Measurements from ENCODE around the gene DOLPP1. TPM values are rescaled to one million over a fixed set of nuclear protein-coding genes. Genes with fewer than 3 reads are reported as not detected.

Gene DOLPP1
- total RNA-seq, 1 donor from 2014 or later = 13.2 TPM

- intact Hi-C loops (cut with DNase I) = no loop called here
- TF ChIP-seq CTCF (IDR thresholded peaks at IDR 0.05) = no peak
- no peaks in the 10 kb centered on the region for H3K9me3 ChIP-seq
Measured at GRCh38 chr9:129036241-129036922, 44.5 kb upstream of the DOLPP1 start, which contains the start of gene MIGA2. MIGA2 (plus strand) TSS chr9:129036626; CDS start chr9:129040595, 3,969 bp downstream.

GRCh38 chr9:129036923-129037766 lies 43.8 kb upstream of the DOLPP1 start:
- H3K9me3 ChIP-seq = no peaks in the 10 kb centered on the region
- peaks cover 13% of the 10 kb centered on the region for H3K4me1 ChIP-seq
- H3K4me3 ChIP-seq = peak overlapping the region; percentile 75
- peak overlapping the region; percentile 24 for H3K27ac ChIP-seq
- H3K27me3 ChIP-seq = no peaks in the 10 kb centered on the region
- ATAC-seq (no peak), DNase-seq (no peak)
- H3K36me3 ChIP-seq = peaks cover 16% of the 10 kb centered on the region
- TF ChIP-seq CTCF (IDR thresholded peaks at IDR 0.05) = no peak
- intact Hi-C loops (cut with DNase I) = no loop called here

More at GRCh38 chr9:129036241-129036922, 44.5 kb upstream of the DOLPP1 start, which contains the start of gene MIGA2:
- H3K27me3 ChIP-seq = no peaks in the 10 kb centered on the region
- H3K4me1 ChIP-seq = peaks cover 13% of the 10 kb centered on the region
- peak; percentile 97 for DNase-seq
- peak within 1 kb of the TSS; percentile 75 for H3K4me3 ChIP-seq
- peaks cover 8% of the 10 kb centered on the region for H3K36me3 ChIP-seq
- peak; percentile 98 for ATAC-seq
- H3K27ac ChIP-seq = peak within 1 kb of the TSS; percentile 72

GRCh38 chr9:129037767-129038098 lies 43.2 kb upstream of the DOLPP1 start:
- Histone ChIP-seq H3K4me1 (peaks cover 13% of the 10 kb centered on the region), H3K27ac (no peak overlapping the region), H3K4me3 (peak overlapping the region; percentile 75), H3K9me3 (no peaks in the 10 kb centered on the region), H3K36me3 (peaks cover 21% of the 10 kb centered on the region), H3K27me3 (no peaks in the 10 kb centered on the region)
- TF ChIP-seq CTCF (IDR thresholded peaks at IDR 0.05) = no peak
- DNase-seq (no peak), ATAC-seq (no peak)
- intact Hi-C loops (cut with DNase I) = no loop called here

- intact Hi-C loops (cut with DNase I) = no loop called here
- no peak for TF ChIP-seq CTCF (IDR thresholded peaks at IDR 0.05)
- peaks cover 13% of the 10 kb centered on the region for H3K4me1 ChIP-seq
- H3K27me3 ChIP-seq = no peaks in the 10 kb centered on the region
- DNase-seq (no peak), ATAC-seq (no peak)
- H3K36me3 ChIP-seq = peaks cover 24% of the 10 kb centered on the region
- H3K27ac ChIP-seq = no peak overlapping the region
- H3K4me3 ChIP-seq = no peak overlapping the region
- H3K9me3 ChIP-seq = no peaks in the 10 kb centered on the region
Measured at GRCh38 chr9:129038109-129038852, 42.6 kb upstream of the DOLPP1 start.

- intact Hi-C loops (cut with DNase I) = no loop called here
- no peak for DNase-seq
Measured at GRCh38 chr9:129040113-129040643, 40.7 kb upstream of the DOLPP1 start.

More at GRCh38 chr9:129040113-129040643, 40.7 kb upstream of the DOLPP1 start:
- Histone ChIP-seq H3K4me3 (no peak overlapping the region), H3K36me3 (peaks cover 35% of the 10 kb centered on the region), H3K9me3 (no peaks in the 10 kb centered on the region), H3K4me1 (peaks cover 13% of the 10 kb centered on the region), H3K27ac (no peak overlapping the region), H3K27me3 (no peaks in the 10 kb centered on the region)
- no peak for TF ChIP-seq CTCF (IDR thresholded peaks at IDR 0.05)
- no peak for ATAC-seq

Measured in upper lobe of right lung (tissue), 1 donor.